ENCODE measurements around the gene TMEM204.

DNA sequence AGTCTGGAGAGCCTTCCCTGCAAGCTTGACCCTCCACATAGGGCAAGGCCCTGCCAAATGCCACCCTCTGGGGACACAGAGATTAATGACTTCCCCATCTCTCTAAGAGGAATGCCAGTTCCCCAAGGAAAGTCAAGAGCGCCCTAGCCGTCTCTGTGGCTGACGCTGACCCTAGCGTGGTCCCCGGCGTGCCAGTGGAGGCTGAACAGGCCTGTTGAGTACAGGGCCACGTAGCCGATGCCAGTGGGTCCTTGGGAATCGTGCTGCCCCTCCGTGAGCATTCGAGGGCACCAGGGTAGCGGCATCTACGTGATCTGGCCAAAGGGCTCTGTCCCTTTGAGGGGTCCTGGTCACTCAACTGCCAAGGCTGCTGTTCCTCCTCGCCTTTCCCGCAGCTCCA, 17.2 kb downstream of the TMEM204 start:
- TF ChIP-seq, protein P1, sequence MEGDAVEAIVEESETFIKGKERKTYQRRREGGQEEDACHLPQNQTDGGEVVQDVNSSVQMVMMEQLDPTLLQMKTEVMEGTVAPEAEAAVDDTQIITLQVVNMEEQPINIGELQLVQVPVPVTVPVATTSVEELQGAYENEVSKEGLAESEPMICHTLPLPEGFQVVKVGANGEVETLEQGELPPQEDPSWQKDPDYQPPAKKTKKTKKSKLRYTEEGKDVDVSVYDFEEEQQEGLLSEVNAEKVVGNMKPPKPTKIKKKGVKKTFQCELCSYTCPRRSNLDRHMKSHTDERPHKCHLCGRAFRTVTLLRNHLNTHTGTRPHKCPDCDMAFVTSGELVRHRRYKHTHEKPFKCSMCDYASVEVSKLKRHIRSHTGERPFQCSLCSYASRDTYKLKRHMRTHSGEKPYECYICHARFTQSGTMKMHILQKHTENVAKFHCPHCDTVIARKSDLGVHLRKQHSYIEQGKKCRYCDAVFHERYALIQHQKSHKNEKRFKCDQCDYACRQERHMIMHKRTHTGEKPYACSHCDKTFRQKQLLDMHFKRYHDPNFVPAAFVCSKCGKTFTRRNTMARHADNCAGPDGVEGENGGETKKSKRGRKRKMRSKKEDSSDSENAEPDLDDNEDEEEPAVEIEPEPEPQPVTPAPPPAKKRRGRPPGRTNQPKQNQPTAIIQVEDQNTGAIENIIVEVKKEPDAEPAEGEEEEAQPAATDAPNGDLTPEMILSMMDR (IDR thresholded peaks at IDR 0.05), result no peak
- TF ChIP-seq POLR2A (IDR thresholded peaks at IDR 0.05; ENCODE audit: low read depth), result no peak
